Upper lobe of left lung (tissue), 6 donors: Measurements from ENCODE around the gene RBM19. TPM values are rescaled to one million over a fixed set of nuclear protein-coding genes. Genes with fewer than 3 reads are reported as not detected.

ENCODE experiments used
- ATAC-seq, 2 donors: fragments of 200-7000 bp; cut with Tn5 transposase; one replicate each; pipeline ENCODE4 v1.9.1; 2022; ENCODE audit warnings: mild to moderate bottlenecking in 2 of 2, moderate library complexity in 2 of 2; ENCODE audit not compliant: low FRiP score in 2 of 2
- DNase-seq, 2 donors: peaks; one replicate each; pipeline ENCODE4 v3.0.0-alpha.2; 2019 to 2020
- H3K27ac ChIP-seq, 4 donors: fragments of 200-600 bp; sonication (generic); one replicate each; pipeline ENCODE4 v1.5.1; 2016 to 2019
- H3K27me3 ChIP-seq, 4 donors: fragments of 200-600 bp; sonication (generic); one replicate each; pipeline ENCODE4 v1.5.1; 2017 to 2019
- H3K36me3 ChIP-seq, 4 donors: fragments of 200-600 bp; sonication (generic); one replicate each; pipeline ENCODE4 v1.5.1; 2016 to 2019
- H3K4me1 ChIP-seq, 4 donors: fragments of 200-600 bp; sonication (generic); one replicate each; pipeline ENCODE4 v1.5.1; 2018 to 2019
- H3K4me3 ChIP-seq, 4 donors: fragments of 200-600 bp; sonication (generic); one replicate each; pipeline ENCODE4 v1.5.1; 2017 to 2019; ENCODE audit warnings: mild to moderate bottlenecking in 2 of 4, moderate library complexity in 1 of 4
- H3K9me3 ChIP-seq, 4 donors: fragments of 200-600 bp; sonication (generic); one replicate each; pipeline ENCODE4 v1.5.1; 2018 to 2019
- EP300 ChIP-seq, 4 donors: sonication (generic); formaldehyde crosslinking; IDR thresholded peaks; one replicate each; pipeline ENCODE4 v1.5.1; 2017; ENCODE audit warnings: antibody characterized with exemption in 4 of 4, control low read depth in 2 of 4
- POLR2A ChIP-seq, 4 donors: fragments of 450-650 bp; IDR thresholded peaks; one replicate each; pipeline ENCODE4 v1.5.1; 2016 to 2017; ENCODE audit warnings: antibody characterized with exemption in 4 of 4, mild to moderate bottlenecking in 2 of 4
- POLR2AphosphoS5 ChIP-seq, 2 donors: sonication (generic); formaldehyde crosslinking; IDR thresholded peaks; one replicate each; pipeline ENCODE4 v1.5.1; 2017; ENCODE audit warnings: antibody characterized with exemption in 2 of 2
- WGBS, 2 donors: methylation state at CpG; one replicate each; pipeline ENCODE4 v1.1.5; 2017 to 2018; 5-methylcytosine and 5-hydroxymethylcytosine counted together
- total RNA-seq, 6 donors: library from RNA; depleted of rRNA in 4 of 6; stranded (reverse); fragments of >200 nt in 4 of 6; gene quantifications; one replicate each; pipeline versions ENCODE4 v1.1.0 to v1.2.1, GENCODE V29; 2016 to 2021
- TF ChIP-seq, protein P1 (sequence below), 6 experiments: fragments of 450-650 bp in 4 of 6; fragments of 200-600 bp in 2 of 6; sonication (generic) in 2 of 6; IDR thresholded peaks; one replicate each; pipeline ENCODE4 v1.5.1; 2016 to 2019; ENCODE audit warnings: antibody characterized with exemption in 6 of 6
- donor health status: DM: no; HTN: no; CAD: no; lungs with moderate emphysema.
- donor health status: DM: no; HTN: yes; CAD: no; lungs with severe emphysema.

Gene RBM19
- total RNA-seq, 6 donors from 2014 or later: 25.5 to 131 (median 39.9) TPM

DNA sequence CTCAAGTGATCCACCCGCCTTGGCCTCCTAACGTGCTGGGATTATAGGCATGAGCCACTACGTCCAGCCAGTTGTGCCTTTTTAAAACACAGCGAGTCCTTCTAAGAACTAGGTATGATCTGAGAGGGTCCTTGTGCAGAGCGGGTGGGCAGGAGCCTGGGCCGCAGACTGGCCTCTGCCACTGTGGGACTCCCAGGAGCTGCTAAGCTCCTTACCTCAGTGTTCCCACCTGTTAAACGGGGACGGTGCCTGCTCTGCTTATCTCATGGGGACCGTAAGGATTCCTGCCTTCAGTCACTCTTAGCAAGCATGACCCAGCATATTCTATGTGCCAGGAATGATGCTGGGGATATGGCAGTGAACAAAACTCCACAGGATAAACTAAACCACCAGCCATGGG lies 136.9 kb downstream of the RBM19 start:
- no peaks in the 10 kb centered on the region for H3K27me3 ChIP-seq
- no peaks in the 10 kb centered on the region for H3K4me1 ChIP-seq
- ATAC-seq (no peak), DNase-seq (no peak)
- no peaks in the 10 kb centered on the region for H3K36me3 ChIP-seq
- H3K9me3 ChIP-seq: no peaks in the 10 kb centered on the region
- TF ChIP-seq, protein P1, sequence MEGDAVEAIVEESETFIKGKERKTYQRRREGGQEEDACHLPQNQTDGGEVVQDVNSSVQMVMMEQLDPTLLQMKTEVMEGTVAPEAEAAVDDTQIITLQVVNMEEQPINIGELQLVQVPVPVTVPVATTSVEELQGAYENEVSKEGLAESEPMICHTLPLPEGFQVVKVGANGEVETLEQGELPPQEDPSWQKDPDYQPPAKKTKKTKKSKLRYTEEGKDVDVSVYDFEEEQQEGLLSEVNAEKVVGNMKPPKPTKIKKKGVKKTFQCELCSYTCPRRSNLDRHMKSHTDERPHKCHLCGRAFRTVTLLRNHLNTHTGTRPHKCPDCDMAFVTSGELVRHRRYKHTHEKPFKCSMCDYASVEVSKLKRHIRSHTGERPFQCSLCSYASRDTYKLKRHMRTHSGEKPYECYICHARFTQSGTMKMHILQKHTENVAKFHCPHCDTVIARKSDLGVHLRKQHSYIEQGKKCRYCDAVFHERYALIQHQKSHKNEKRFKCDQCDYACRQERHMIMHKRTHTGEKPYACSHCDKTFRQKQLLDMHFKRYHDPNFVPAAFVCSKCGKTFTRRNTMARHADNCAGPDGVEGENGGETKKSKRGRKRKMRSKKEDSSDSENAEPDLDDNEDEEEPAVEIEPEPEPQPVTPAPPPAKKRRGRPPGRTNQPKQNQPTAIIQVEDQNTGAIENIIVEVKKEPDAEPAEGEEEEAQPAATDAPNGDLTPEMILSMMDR (IDR thresholded peaks at IDR 0.05): no peak
- TF ChIP-seq POLR2A (IDR thresholded peaks at IDR 0.05) (no peak), EP300 (IDR thresholded peaks at IDR 0.05) (no peak), POLR2AphosphoS5 (IDR thresholded peaks at IDR 0.05) (no peak)
- H3K4me3 ChIP-seq: no peak overlapping the region
- 93 to 98% methylated on average over 9 of the region's 9 CpGs for WGBS, 2 donors
- H3K27ac ChIP-seq: no peak overlapping the region

GRCh38 chr12:113827539-113828114 lies 138.5 kb downstream of the RBM19 start:
- peaks cover 0 to 5% (median 5%) of the 10 kb centered on the region in 4 donors for H3K36me3 ChIP-seq
- WGBS, 2 donors: 80 to 86% methylated on average over 11 of the region's 11 CpGs
- H3K9me3 ChIP-seq: no peaks in the 10 kb centered on the region

DNA sequence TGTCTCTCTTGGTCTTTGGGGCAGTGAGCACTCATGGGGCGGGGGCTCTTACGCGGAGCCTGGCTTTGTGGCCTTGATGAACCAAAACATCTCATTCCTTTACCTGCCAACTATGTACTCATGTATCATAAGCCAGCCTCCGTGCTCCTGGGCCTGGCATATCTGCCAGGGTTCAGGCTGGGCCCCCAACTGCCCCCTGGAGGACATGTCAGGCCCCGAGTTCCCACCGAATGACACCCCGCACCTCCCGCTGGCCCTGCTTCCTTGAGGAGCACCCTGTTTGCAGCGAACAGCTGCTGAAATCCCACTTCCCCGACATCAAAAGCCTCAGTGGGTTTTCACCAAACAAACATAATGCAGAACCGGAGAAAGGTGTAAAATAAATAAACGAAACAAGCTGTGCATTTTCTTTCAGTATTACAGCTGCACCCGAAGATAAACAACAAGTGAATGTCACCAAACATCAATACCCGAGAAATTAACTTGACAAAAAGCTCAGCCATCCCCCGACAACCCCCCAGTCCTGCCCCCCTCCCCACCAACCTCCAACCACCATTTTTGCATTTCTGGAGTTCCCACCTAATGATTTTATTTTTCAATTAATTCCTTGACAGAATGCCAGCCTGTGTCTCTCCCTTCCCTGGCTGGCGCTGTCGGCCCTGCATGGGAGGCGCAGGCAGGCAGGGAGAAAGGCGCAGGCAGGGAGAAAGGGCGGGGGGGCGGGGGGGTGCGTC lies 139.2 kb downstream of the RBM19 start:
- H3K4me3 ChIP-seq: no peak overlapping the region
- no peaks in the 10 kb centered on the region for H3K27me3 ChIP-seq
- DNase-seq: no peak
- H3K27ac ChIP-seq: no peak overlapping the region
- no peak for ATAC-seq
- peaks cover 0 to 10% (median 7%) of the 10 kb centered on the region in 4 donors for H3K36me3 ChIP-seq
- no peaks in the 10 kb centered on the region for H3K9me3 ChIP-seq
- H3K4me1 ChIP-seq: no peaks in the 10 kb centered on the region
- 87 to 88% methylated on average over 22 of the region's 22 CpGs for whole genome bisulfite sequencing, 2 donors
- no peak for TF ChIP-seq POLR2A (IDR thresholded peaks at IDR 0.05)
- TF ChIP-seq EP300 (IDR thresholded peaks at IDR 0.05): no peak
- TF ChIP-seq POLR2AphosphoS5 (IDR thresholded peaks at IDR 0.05): no peak
- TF ChIP-seq, protein P1 (IDR thresholded peaks at IDR 0.05): no peak

More at GRCh38 chr12:113827539-113828114, 138.5 kb downstream of the RBM19 start:
- DNase-seq (no peak), ATAC-seq (no peak)
- TF ChIP-seq, protein P1 (IDR thresholded peaks at IDR 0.05): no peak
- TF ChIP-seq POLR2AphosphoS5 (IDR thresholded peaks at IDR 0.05) (no peak), POLR2A (IDR thresholded peaks at IDR 0.05) (no peak), EP300 (IDR thresholded peaks at IDR 0.05) (no peak)
- H3K27me3 ChIP-seq: no peaks in the 10 kb centered on the region
- H3K27ac ChIP-seq: no peak overlapping the region
- H3K4me1 ChIP-seq: no peaks in the 10 kb centered on the region
- H3K4me3 ChIP-seq: no peak overlapping the region

- DNase-seq (no peak), ATAC-seq (no peak)
- WGBS, 2 donors: 81 to 87% methylated on average over 8 of the region's 8 CpGs
- Histone ChIP-seq H3K4me1 (no peaks in the 10 kb centered on the region), H3K36me3 (peaks cover 0 to 10% (median 7%) of the 10 kb centered on the region in 4 donors), H3K9me3 (no peaks in the 10 kb centered on the region), H3K27me3 (no peaks in the 10 kb centered on the region), H3K4me3 (no peak overlapping the region), H3K27ac (no peak overlapping the region)
- TF ChIP-seq POLR2A (IDR thresholded peaks at IDR 0.05) (no peak), EP300 (IDR thresholded peaks at IDR 0.05) (no peak), POLR2AphosphoS5 (IDR thresholded peaks at IDR 0.05) (no peak)
- TF ChIP-seq, protein P1 (IDR thresholded peaks at IDR 0.05): no peak
These were observed 140.4 kb downstream of the RBM19 start for GRCh38 chr12:113825705-113826104.
